ENCODE results near the gene PTPN4.
"Not testable (repeated sequence)": the region's sequence is repeated elsewhere in the genome, so short reads cannot be mapped to it uniquely, and the experiment has no call there.

PTPN4 gene

DNA sequence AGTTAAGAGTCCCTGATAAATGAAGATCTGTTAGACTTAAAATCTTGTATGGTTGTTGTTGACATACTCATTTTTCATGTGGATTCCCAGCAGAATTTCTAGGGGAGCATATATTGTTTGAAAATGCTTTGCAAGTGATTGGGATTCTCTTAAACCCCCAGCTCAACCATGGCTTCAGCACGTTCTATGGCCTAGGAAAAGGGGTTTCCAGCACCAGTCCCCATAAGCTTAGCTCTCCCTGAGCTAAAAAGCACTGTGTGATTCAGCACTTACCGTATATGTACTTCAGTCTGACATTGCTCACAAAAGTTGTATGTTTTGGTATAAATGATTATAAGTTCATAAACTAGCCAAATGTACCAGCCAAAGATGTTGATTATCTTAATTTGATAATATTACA is 173.1 kb downstream of the PTPN4 start:
- no peak for DNase-seq (ENCODE audit: low read depth in 1 of 2, low spot score in 1 of 2)

DNA sequence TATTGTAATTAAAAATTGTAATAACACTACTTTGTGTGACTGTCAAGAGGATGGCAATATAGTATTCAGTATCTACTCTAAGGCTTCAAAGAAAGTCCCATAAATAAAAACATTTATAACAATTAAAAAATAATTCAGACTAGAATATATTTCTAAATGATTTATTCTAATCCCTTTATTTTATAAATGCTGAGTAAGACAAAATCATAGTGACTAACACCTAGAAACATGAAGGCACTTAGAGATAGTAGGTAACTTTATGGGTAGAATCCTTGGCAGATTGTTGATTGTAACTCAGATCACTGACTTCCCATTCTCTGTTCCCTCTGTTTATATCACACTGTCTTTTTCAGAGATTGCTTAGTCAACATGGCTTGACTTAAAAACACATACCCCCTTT is 174.6 kb downstream of the PTPN4 start:
- no peak for DNase-seq (ENCODE audit: low read depth in 1 of 2, low spot score in 1 of 2)

DNA sequence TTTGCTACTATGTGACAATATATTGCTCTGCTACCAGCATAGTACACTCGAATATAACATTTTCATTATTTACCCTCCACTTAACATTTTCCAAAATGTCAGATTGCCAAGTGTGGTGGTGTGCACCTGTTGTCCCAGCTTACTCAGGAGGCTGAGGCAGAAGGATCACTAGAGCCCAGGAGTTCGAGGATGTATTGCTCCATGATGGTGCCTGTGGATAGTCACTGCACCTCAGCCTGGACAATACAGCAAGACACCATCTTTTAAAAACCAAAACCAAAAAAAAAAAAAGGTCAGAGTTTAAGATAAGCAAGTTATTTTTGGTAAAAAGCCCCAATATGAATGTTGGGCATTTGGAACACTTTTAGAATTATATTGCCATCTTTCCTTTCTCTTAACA is 178.0 kb downstream of the PTPN4 start:
- no peak for DNase-seq (ENCODE audit: low read depth in 1 of 2, low spot score in 1 of 2)

GRCh38 chr2:119939915-119940314 is 180.2 kb downstream of the PTPN4 start:
- DNase-seq (ENCODE audit: low read depth in 1 of 2, low spot score in 1 of 2), result no peak

GRCh38 chr2:119940856-119941255 is 181.1 kb downstream of the PTPN4 start:
- DNase-seq (ENCODE audit: low read depth in 1 of 2, low spot score in 1 of 2), result no peak

GRCh38 chr2:119941388-119941787 is 181.7 kb downstream of the PTPN4 start:
- DNase-seq (ENCODE audit: low read depth in 1 of 2, low spot score in 1 of 2), result no peak

GRCh38 chr2:119941981-119942513 is 182.3 kb downstream of the PTPN4 start:
- DNase-seq (ENCODE audit: low read depth in 1 of 2, low spot score in 1 of 2), result no peak

- no peak for DNase-seq (ENCODE audit: low read depth in 1 of 2, low spot score in 1 of 2)
These were observed 183.3 kb downstream of the PTPN4 start for GRCh38 chr2:119943058-119943457.

GRCh38 chr2:119947535-119947934 is 187.8 kb downstream of the PTPN4 start:
- DNase-seq (ENCODE audit: low read depth in 1 of 2, low spot score in 1 of 2), result no peak

DNA sequence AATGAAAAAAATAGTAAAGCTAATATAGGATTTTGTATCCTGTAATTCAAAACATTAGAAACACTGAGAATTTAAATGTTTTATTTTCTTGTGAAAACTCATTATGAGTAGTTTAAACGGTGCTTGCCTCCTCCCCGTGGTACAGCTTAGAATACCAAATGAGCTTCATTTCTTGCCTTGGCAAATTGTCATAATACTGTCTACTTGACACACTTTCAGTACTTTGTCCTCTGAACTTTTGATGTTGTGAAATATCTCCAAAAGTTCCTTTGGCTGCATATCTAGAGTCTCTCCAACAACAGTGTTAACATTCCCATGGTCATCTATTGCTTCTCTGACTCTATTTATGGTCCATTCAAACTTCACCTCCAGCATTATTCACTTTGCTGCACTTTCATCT is 191.2 kb downstream of the PTPN4 start:
- DNase-seq (ENCODE audit: low read depth in 1 of 2, low spot score in 1 of 2), result no peak

GRCh38 chr2:119958670-119959268 is 199.0 kb downstream of the PTPN4 start:
- no peak for DNase-seq (ENCODE audit: low read depth in 1 of 2, low spot score in 1 of 2)

DNA sequence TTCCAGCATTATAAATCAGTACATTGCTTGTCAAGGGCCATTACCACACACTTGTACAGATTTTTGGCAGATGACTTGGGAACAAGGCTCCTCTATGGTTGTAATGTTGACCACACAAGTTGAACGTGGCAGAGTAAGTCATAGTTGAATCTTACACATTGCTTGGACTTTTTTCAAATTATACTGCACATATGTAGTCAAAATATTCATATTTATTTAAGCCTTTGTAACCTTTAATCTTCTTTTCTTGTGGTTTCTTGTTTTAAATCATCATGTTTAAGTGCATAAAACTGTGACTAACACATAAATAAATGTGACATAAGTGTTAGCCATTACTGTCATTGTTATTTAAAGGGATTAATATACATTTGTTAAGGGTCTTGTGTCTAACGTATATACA is 201.1 kb downstream of the PTPN4 start:
- DNase-seq (ENCODE audit: low read depth in 1 of 2, low spot score in 1 of 2), result no peak

DNA sequence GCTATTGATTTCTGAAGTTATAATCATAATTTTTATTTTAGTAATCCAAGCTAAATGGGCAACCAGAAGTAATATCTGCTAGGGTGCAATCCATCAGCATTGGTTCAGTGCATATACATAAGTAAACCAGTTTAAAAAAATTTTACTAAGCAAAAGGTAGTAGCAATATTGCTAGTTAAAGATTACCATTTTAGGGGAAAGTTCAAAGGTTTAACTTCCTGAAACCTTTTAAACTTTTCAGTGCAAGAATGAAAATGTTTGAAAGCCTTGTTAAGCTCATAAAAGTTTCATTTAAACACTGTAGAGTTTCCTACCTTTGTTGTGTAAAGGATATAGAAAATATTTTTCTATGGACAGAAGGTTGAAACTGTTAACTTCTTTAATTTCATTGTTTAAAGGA is 222.2 kb downstream of the PTPN4 start:
- DNase-seq (ENCODE audit: low read depth in 1 of 2, low spot score in 1 of 2), result no peak

DNA sequence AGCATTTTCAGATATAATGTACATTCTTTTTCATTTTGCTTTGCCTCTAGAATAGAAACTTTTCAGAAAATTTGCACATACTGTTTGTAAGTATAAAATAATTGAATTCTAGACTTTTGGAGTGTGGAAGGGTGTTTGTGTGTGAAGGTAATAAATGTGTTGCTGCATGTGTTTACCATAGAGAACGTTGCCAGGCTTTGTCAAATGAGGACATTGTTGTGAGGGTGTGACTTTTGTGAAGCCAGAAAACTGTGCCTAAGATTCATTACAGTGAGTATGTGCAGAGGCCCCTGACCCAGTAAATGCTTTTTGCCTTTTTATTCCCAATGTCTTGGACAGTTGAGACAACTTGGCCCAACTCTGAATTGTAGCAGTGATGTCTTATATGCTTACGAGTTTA is 222.8 kb downstream of the PTPN4 start:
- no peak for DNase-seq (ENCODE audit: low read depth in 1 of 2, low spot score in 1 of 2)

- no peak for DNase-seq (ENCODE audit: low read depth in 1 of 2, low spot score in 1 of 2)
These were observed 223.4 kb downstream of the PTPN4 start for GRCh38 chr2:119983108-119983507.

- DNase-seq (ENCODE audit: low read depth in 1 of 2, low spot score in 1 of 2), result no peak
These were observed 236.4 kb downstream of the PTPN4 start for GRCh38 chr2:119996148-119996547.

GRCh38 chr2:119996896-119997891 is 237.5 kb downstream of the PTPN4 start:
- not testable (repeated sequence) for DNase-seq (ENCODE audit: low read depth in 1 of 2, low spot score in 1 of 2)

- no peak for DNase-seq (ENCODE audit: low read depth in 1 of 2, low spot score in 1 of 2)
These were observed 241.7 kb downstream of the PTPN4 start for GRCh38 chr2:120001471-120001870.

GRCh38 chr2:120004254-120004653 is 244.5 kb downstream of the PTPN4 start:
- DNase-seq (ENCODE audit: low read depth in 1 of 2, low spot score in 1 of 2), result no peak

- DNase-seq (ENCODE audit: low read depth in 1 of 2, low spot score in 1 of 2), result no peak
These were observed 246.3 kb downstream of the PTPN4 start for GRCh38 chr2:120005834-120006521.

DNA sequence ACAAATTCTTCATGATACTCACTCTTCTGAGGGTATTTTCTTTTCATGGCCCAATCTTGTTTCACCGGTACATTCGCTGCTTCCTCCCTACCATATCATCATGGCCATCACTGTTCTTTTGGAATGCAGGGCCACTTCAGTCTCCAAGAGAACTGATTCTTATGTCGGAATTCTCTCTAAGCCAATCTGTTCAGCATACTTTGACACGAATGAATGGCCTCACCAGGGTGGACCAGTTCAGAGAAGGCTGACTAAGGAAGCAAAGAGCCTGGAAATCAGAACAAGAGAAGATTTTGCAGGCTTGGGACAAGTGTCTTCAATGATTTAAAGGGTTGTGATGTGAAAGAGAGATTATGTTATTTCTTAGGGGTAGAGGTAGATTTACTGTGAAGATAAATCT is 248.1 kb downstream of the PTPN4 start:
- no peak for DNase-seq (ENCODE audit: low read depth in 1 of 2, low spot score in 1 of 2)

- no peak for DNase-seq (ENCODE audit: low read depth in 1 of 2, low spot score in 1 of 2)
These were observed 252.6 kb downstream of the PTPN4 start for GRCh38 chr2:120012363-120012762.

Data from stimulated activated CD4-positive, alpha-beta T cell treated with anti-CD3 and anti-CD28 coated beads, Interleukin-15, amount 100 ng/mL, for 1 hour (primary cell).